ENCODE data around the gene ABCF2. TPM values are rescaled to one million over a fixed set of nuclear protein-coding genes. Genes with fewer than 3 reads are reported as not detected.

Gene ABCF2
- polyA plus RNA-seq, 3 donors: 18.0 to 22.0 (median 21.1) TPM

GRCh38 chr7:151193203-151193978 is 33.6 kb downstream of the ABCF2 start:
- intact Hi-C loops (cut with micrococcal nuclease): no loop called here
- Mint-ChIP-seq H3K9me3 (peaks cover 0 to 1% (median 0%) of the 10 kb centered on the region in 7 donors), H3K36me3 (no peaks in the 10 kb centered on the region), H3K4me1 (no peaks in the 10 kb centered on the region), H3K4me3 (no peak overlapping the region), H3K27ac (no peak overlapping the region), H3K27me3 (ENCODE audit: low read depth in 3 of 3) (peaks cover 3 to 23% (median 11%) of the 10 kb centered on the region in 3 donors)
- Histone ChIP-seq H3K4me2 (replicated peaks; ENCODE audit: extremely low read depth, low read length, poor library complexity, severe bottlenecking) (no peak overlapping the region), H3K27me3 (ENCODE audit: control insufficient read depth in 2 of 2, insufficient read depth in 2 of 2, low read length in 2 of 2) (no peaks in the 10 kb centered on the region), H3K4me1 (ENCODE audit: control insufficient read depth in 1 of 2, insufficient read depth in 2 of 2, low read length in 2 of 2) (no peaks in the 10 kb centered on the region), H3K27ac (ENCODE audit: low read depth in 1 of 2, low read length in 2 of 2) (no peak overlapping the region), H4K20me1 (ENCODE audit: insufficient read depth, low read length) (no peaks in the 10 kb centered on the region), H3K9ac (ENCODE audit: insufficient read depth, low read length, poor library complexity, severe bottlenecking) (no peak overlapping the region), H3K4me3 (replicated peaks in 1 of 3; ENCODE audit: low read depth in 2 of 3, low read length in 3 of 3) (no peak overlapping the region), H3K9me3 (replicated peaks in 1 of 2; ENCODE audit: control insufficient read depth in 1 of 2, insufficient read depth in 1 of 2, low read length in 2 of 2) (no peaks in the 10 kb centered on the region), H2AFZ (ENCODE audit: insufficient read depth, low read depth, low read length, poor library complexity, severe bottlenecking) (no peak overlapping the region), H3K36me3 (replicated peaks in 1 of 2; ENCODE audit: control insufficient read depth in 1 of 2, insufficient read depth in 2 of 2, low read length in 2 of 2) (no peaks in the 10 kb centered on the region), H3K79me2 (ENCODE audit: insufficient read depth, low read length) (no peaks in the 10 kb centered on the region)
- no peak for TF ChIP-seq CTCF (IDR thresholded peaks at IDR 0.05)
- no peak for DNase-seq
- 96% methylated on average over 5 of the region's 14 CpGs for WGBS (ENCODE audit: insufficient coverage)

GRCh38 chr7:151192002-151192539 is 34.9 kb downstream of the ABCF2 start:
- intact Hi-C loops (cut with micrococcal nuclease): no loop called here
- H3K27me3 ChIP-seq (ENCODE audit: control insufficient read depth in 2 of 2, insufficient read depth in 2 of 2, low read length in 2 of 2): no peaks in the 10 kb centered on the region
- H3K9ac ChIP-seq (ENCODE audit: insufficient read depth, low read length, poor library complexity, severe bottlenecking): no peak overlapping the region
- H3K9me3 Mint-ChIP-seq: peaks cover 0 to 1% (median 0%) of the 10 kb centered on the region in 7 donors
- no peaks in the 10 kb centered on the region for H3K4me1 Mint-ChIP-seq
- no peaks in the 10 kb centered on the region for H3K36me3 Mint-ChIP-seq
- no peaks in the 10 kb centered on the region for H3K36me3 ChIP-seq (replicated peaks in 1 of 2; ENCODE audit: control insufficient read depth in 1 of 2, insufficient read depth in 2 of 2, low read length in 2 of 2)
- no peak overlapping the region for H3K4me3 Mint-ChIP-seq
- no peaks in the 10 kb centered on the region for H3K9me3 ChIP-seq (replicated peaks in 1 of 2; ENCODE audit: control insufficient read depth in 1 of 2, insufficient read depth in 1 of 2, low read length in 2 of 2)
- no peak overlapping the region for H3K4me2 ChIP-seq (replicated peaks; ENCODE audit: extremely low read depth, low read length, poor library complexity, severe bottlenecking)
- no peak for DNase-seq
- no peaks in the 10 kb centered on the region for H4K20me1 ChIP-seq (ENCODE audit: insufficient read depth, low read length)
- no peaks in the 10 kb centered on the region for H3K4me1 ChIP-seq (ENCODE audit: control insufficient read depth in 1 of 2, insufficient read depth in 2 of 2, low read length in 2 of 2)
- no peak overlapping the region for H3K4me3 ChIP-seq (replicated peaks in 1 of 3; ENCODE audit: low read depth in 2 of 3, low read length in 3 of 3)
- 98% methylated on average over 16 of the region's 23 CpGs for WGBS (ENCODE audit: insufficient coverage)
- H3K27me3 Mint-ChIP-seq (ENCODE audit: low read depth in 3 of 3): peaks cover 3 to 27% (median 13%) of the 10 kb centered on the region in 3 donors
- no peak for TF ChIP-seq CTCF (IDR thresholded peaks at IDR 0.05)
- no peak overlapping the region for H2AFZ ChIP-seq (ENCODE audit: insufficient read depth, low read depth, low read length, poor library complexity, severe bottlenecking)
- no peak overlapping the region for H3K27ac Mint-ChIP-seq
- no peak overlapping the region for H3K27ac ChIP-seq (ENCODE audit: low read depth in 1 of 2, low read length in 2 of 2)
- no peaks in the 10 kb centered on the region for H3K79me2 ChIP-seq (ENCODE audit: insufficient read depth, low read length)

All from CD14-positive monocyte (primary cell).